Smooth muscle cell (in vitro differentiated cells): ENCODE data around the gene CDC25B. TPM values are rescaled to one million over a fixed set of nuclear protein-coding genes. Genes with fewer than 3 reads are reported as not detected.

Source experiments
- DNase-seq: peaks from one replicate; lab custom pipeline; 2025; ENCODE audit not compliant: unreplicated experiment; lab: John Stamatoyannopoulos, UW
- H2AFZ ChIP-seq: fragments of 200-600 bp; sonication (generic); 2 replicates; pipeline ENCODE4 v1.6.0; 2016; ENCODE audit warnings: antibody characterized with exemption, low read depth, mild to moderate bottlenecking
- H3F3A ChIP-seq: fragments of 200-600 bp; sonication (generic); 2 replicates; pipeline ENCODE4 v1.6.0; 2017; ENCODE audit warnings: antibody characterized with exemption, low read depth
- H3K27ac ChIP-seq: fragments of 200-600 bp; sonication (generic); 2 replicates; pipeline ENCODE4 v1.5.1; 2016; ENCODE audit warnings: low read depth, mild to moderate bottlenecking
- H3K27me3 ChIP-seq: fragments of 200-600 bp; sonication (generic); 2 replicates; pipeline ENCODE4 v1.6.1; 2016; ENCODE audit warnings: low read depth, mild to moderate bottlenecking
- H3K36me3 ChIP-seq: fragments of 200-600 bp; sonication (generic); 2 replicates; pipeline ENCODE4 v1.5.1; 2016; ENCODE audit warnings: low read depth
- H3K4me1 ChIP-seq: fragments of 200-600 bp; sonication (generic); 2 replicates; pipeline ENCODE4 v1.5.1; 2016; ENCODE audit warnings: low read depth
- H3K4me2 ChIP-seq: fragments of 200-600 bp; sonication (generic); 2 replicates; pipeline ENCODE4 v1.6.0; 2016; ENCODE audit warnings: mild to moderate bottlenecking
- H3K4me3 ChIP-seq: fragments of 200-600 bp; sonication (generic); 2 replicates; pipeline ENCODE4 v1.5.1; 2016; ENCODE audit warnings: mild to moderate bottlenecking
- H3K79me2 ChIP-seq: fragments of 200-600 bp; sonication (generic); 2 replicates; pipeline ENCODE4 v1.6.0; 2016; ENCODE audit warnings: low read depth, mild to moderate bottlenecking
- H3K9ac ChIP-seq: fragments of 200-600 bp; sonication (generic); 2 replicates; pipeline ENCODE4 v1.6.0; 2016; ENCODE audit warnings: low read depth
- H3K9me3 ChIP-seq: fragments of 200-600 bp; sonication (generic); replicated peaks from 2 replicates; pipeline ENCODE4 v1.5.1; 2016; ENCODE audit warnings: low read depth
- H4K20me1 ChIP-seq: fragments of 200-600 bp; sonication (generic); 2 replicates; pipeline ENCODE4 v1.6.0; 2016; ENCODE audit warnings: low read depth
- CTCF ChIP-seq: fragments of 200-600 bp; sonication (generic); IDR thresholded peaks from 2 replicates; pipeline ENCODE4 v1.5.1; 2017; ENCODE audit warnings: borderline replicate concordance, mild to moderate bottlenecking, antibody characterized with exemption; ENCODE audit not compliant: insufficient read depth, poor library complexity, severe bottlenecking
- WGBS: methylation state at CpG from one replicate; pipeline ENCODE4 v1.1.7; 2016; ENCODE audit warnings: low lambda C conversion rate; 5-methylcytosine and 5-hydroxymethylcytosine counted together
- polyA plus RNA-seq: library from polyadenylated mRNA; unstranded; fragments of >200 nt; fragmentation: Nextera tagmentation; extraction: Ambion mirVana; gene quantifications from 2 replicates; pipeline ENCODE4 v1.2.1, GENCODE V29; 2016
- total RNA-seq: library from RNA; depleted of rRNA; stranded (reverse); fragments of >200 nt; gene quantifications from 2 replicates; pipeline ENCODE4 v1.2.3, GENCODE V29; 2014

The CDC25B gene
- total and polyA plus RNA-seq, 2 experiments from 2014 or later: 14.7 to 14.8 TPM

GRCh38 chr20:3848565-3848964 lies 52.5 kb downstream of the CDC25B start:
- no peak overlapping the region for H2AFZ ChIP-seq
- DNase-seq: no peak
- whole genome bisulfite sequencing: 100% methylated on average over 1 of the region's 1 CpG
- H3F3A ChIP-seq: no peaks in the 10 kb centered on the region
- H3K4me1 ChIP-seq: peaks cover 4% of the 10 kb centered on the region
- no peaks in the 10 kb centered on the region for H3K36me3 ChIP-seq
- peaks cover 33% of the 10 kb centered on the region for H3K79me2 ChIP-seq
- no peak overlapping the region for H3K4me3 ChIP-seq
- H3K27me3 ChIP-seq: no peaks in the 10 kb centered on the region
- no peak for TF ChIP-seq CTCF
- H4K20me1 ChIP-seq: peaks cover 48% of the 10 kb centered on the region
- no peak overlapping the region for H3K9ac ChIP-seq
- no peaks in the 10 kb centered on the region for H3K9me3 ChIP-seq
- no peak overlapping the region for H3K4me2 ChIP-seq
- no peak overlapping the region for H3K27ac ChIP-seq

- peaks cover 51% of the 10 kb centered on the region for H4K20me1 ChIP-seq
- peaks cover 10% of the 10 kb centered on the region for H3K79me2 ChIP-seq
- H2AFZ ChIP-seq: no peak overlapping the region
- no peaks in the 10 kb centered on the region for H3F3A ChIP-seq
- no peaks in the 10 kb centered on the region for H3K36me3 ChIP-seq
- DNase-seq: no peak
- H3K27me3 ChIP-seq: no peaks in the 10 kb centered on the region
- H3K9ac ChIP-seq: no peak overlapping the region
- no peaks in the 10 kb centered on the region for H3K4me1 ChIP-seq
- no peak for TF ChIP-seq CTCF
- H3K4me3 ChIP-seq: no peak overlapping the region
- no peak overlapping the region for H3K27ac ChIP-seq
- no peak overlapping the region for H3K4me2 ChIP-seq
- WGBS: 77% methylated on average over 4 of the region's 4 CpGs
- no peaks in the 10 kb centered on the region for H3K9me3 ChIP-seq
Observed at GRCh38 chr20:3854462-3854871, 58.4 kb downstream of the CDC25B start.

Other genes starting within 250 kb of the CDC25B start
- gene GFRA4, start 132.9 kb upstream of the CDC25B start, total RNA-seq: not detected in 2 replicates
- not detected in 2 replicates for gene GFRA4, start 132.9 kb upstream of the CDC25B start, polyA plus RNA-seq
- 5.1 and 8.0 TPM in 2 replicates for gene ADAM33, start 114.3 kb upstream of the CDC25B start, total RNA-seq
- 5.8 and 7.4 TPM in 2 replicates for gene ADAM33, start 114.3 kb upstream of the CDC25B start, polyA plus RNA-seq
- not detected in 2 replicates for gene SIGLEC1, start 83.7 kb upstream of the CDC25B start, total RNA-seq
- not detected in 2 replicates for gene SIGLEC1, start 83.7 kb upstream of the CDC25B start, polyA plus RNA-seq
- 0.04 and 0.40 TPM in 2 replicates for gene HSPA12B, start 63.6 kb upstream of the CDC25B start, total RNA-seq
- gene HSPA12B, start 63.6 kb upstream of the CDC25B start, polyA plus RNA-seq: 0.72 and 1.0 TPM in 2 replicates
- 7.6 and 11.8 TPM in 2 replicates for gene ADISSP, start 28.6 kb upstream of the CDC25B start, total RNA-seq
- 33.4 and 46.7 TPM in 2 replicates for gene ADISSP, start 28.6 kb upstream of the CDC25B start, polyA plus RNA-seq
- gene SPEF1, start 14.9 kb upstream of the CDC25B start, total RNA-seq: 0.36 and 0.72 TPM in 2 replicates
- 0.32 and 0.47 TPM in 2 replicates for gene SPEF1, start 14.9 kb upstream of the CDC25B start, polyA plus RNA-seq
- gene CENPB, start 9.6 kb upstream of the CDC25B start, total RNA-seq: 23.6 TPM in 2 replicates
- gene CENPB, start 9.6 kb upstream of the CDC25B start, polyA plus RNA-seq: 10.4 and 13.4 TPM in 2 replicates
- 3.1 and 9.9 TPM in 2 replicates for gene AP5S1, start 24.2 kb downstream of the CDC25B start, total RNA-seq
- gene AP5S1, start 24.2 kb downstream of the CDC25B start, polyA plus RNA-seq: 10.9 and 14.7 TPM in 2 replicates
- 12.5 and 12.8 TPM in 2 replicates for gene MAVS, start 50.5 kb downstream of the CDC25B start, total RNA-seq
- 7.8 and 10.0 TPM in 2 replicates for gene MAVS, start 50.5 kb downstream of the CDC25B start, polyA plus RNA-seq
- gene PANK2, start 93.1 kb downstream of the CDC25B start, total RNA-seq: 40.8 and 43.1 TPM in 2 replicates
- 24.7 and 42.5 TPM in 2 replicates for gene PANK2, start 93.1 kb downstream of the CDC25B start, polyA plus RNA-seq
- gene RNF24, start 219.2 kb downstream of the CDC25B start, total RNA-seq: 29.8 and 30.4 TPM in 2 replicates
- 40.6 and 46.6 TPM in 2 replicates for gene RNF24, start 219.2 kb downstream of the CDC25B start, polyA plus RNA-seq